GM12891 (cell line): ENCODE data around the gene UNC79.

Experiments
- POLR2A ChIP-seq: IDR thresholded peaks from 2 replicates; pipeline ENCODE4 v1.6.1; 2011; ENCODE audit warnings: low read depth, low read length, control low read depth
- SPI1 ChIP-seq: IDR thresholded peaks from 2 replicates; pipeline ENCODE4 v1.6.1; 2011; ENCODE audit warnings: low read depth, low read length, control low read depth
- TAF1 ChIP-seq: IDR thresholded peaks from 2 replicates; pipeline ENCODE4 v1.6.1; 2011; ENCODE audit warnings: low read depth, low read length, control low read depth

DNA sequence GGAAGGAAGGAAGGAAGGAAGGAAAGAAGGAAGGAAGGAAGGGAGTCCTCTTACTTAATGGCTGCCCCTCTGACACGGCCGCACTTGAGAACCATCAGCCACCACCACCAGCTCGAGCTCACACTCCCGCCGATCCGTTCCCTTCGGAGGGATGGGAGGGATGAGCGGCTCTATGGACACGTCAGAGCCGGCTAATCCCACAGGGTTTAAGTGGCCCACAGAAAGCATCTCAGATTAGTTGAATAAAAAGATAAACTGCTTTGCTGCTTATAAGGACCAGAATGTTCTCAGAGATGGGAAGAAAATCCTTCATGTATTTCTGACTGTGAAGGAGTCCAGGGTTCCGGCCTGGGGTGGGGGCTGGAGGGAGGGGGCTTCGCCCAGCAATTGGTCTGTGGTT lies 326.5 kb downstream of the UNC79 start:
- no peak for TF ChIP-seq POLR2A
- no peak for TF ChIP-seq TAF1
- no peak for TF ChIP-seq SPI1
